DOHH2 (cell line): ENCODE data around the gene HIPK2.

Experiments used
- H3F3A ChIP-seq: fragments of 200-600 bp; sonication (generic), shearing (Covaris generic); 2 replicates; pipeline ENCODE4 v1.6.0; 2016; ENCODE audit warnings: antibody characterized with exemption, mild to moderate bottlenecking; ENCODE audit not compliant: control insufficient read depth, insufficient read depth
- H3K27ac ChIP-seq: fragments of 200-600 bp; sonication (generic); 2 replicates; pipeline ENCODE4 v1.5.1; 2014; ENCODE audit warnings: low read depth, mild to moderate bottlenecking, low read length, moderate library complexity
- H3K27me3 ChIP-seq: fragments of 200-600 bp; sonication (generic); 2 replicates; pipeline ENCODE4 v1.6.1; 2014; ENCODE audit warnings: mild to moderate bottlenecking, low read length, mixed read lengths; ENCODE audit not compliant: control insufficient read depth
- H3K36me3 ChIP-seq: fragments of 200-600 bp; sonication (generic); 2 replicates; pipeline ENCODE4 v1.6.1; 2014; ENCODE audit warnings: mild to moderate bottlenecking, low read length, moderate library complexity, mixed read lengths; ENCODE audit not compliant: control insufficient read depth
- H3K4me1 ChIP-seq: fragments of 200-600 bp; sonication (generic); 2 replicates; pipeline ENCODE4 v1.6.1; 2014; ENCODE audit warnings: mild to moderate bottlenecking, low read length, mixed read lengths; ENCODE audit not compliant: control insufficient read depth
- H3K4me2 ChIP-seq: fragments of 200-600 bp; sonication (generic); 2 replicates; pipeline ENCODE4 v1.6.0; 2014; ENCODE audit warnings: mild to moderate bottlenecking, low read length, moderate library complexity
- H3K4me3 ChIP-seq: fragments of 200-600 bp; sonication (generic); 2 replicates; pipeline ENCODE4 v1.5.1; 2014; ENCODE audit warnings: mild to moderate bottlenecking, low read length, mixed read lengths
- H3K79me2 ChIP-seq: fragments of 200-600 bp; sonication (generic); 2 replicates; pipeline ENCODE4 v1.6.1; 2014; ENCODE audit warnings: mild to moderate bottlenecking, low read length, mixed read lengths; ENCODE audit not compliant: control insufficient read depth
- H3K9me2 ChIP-seq: fragments of 200-600 bp; sonication (generic); replicated peaks from 2 replicates; pipeline ENCODE4 v1.6.1; 2014; ENCODE audit warnings: mild to moderate bottlenecking, low read length, mixed read lengths; ENCODE audit not compliant: control insufficient read depth
- H3K9me3 ChIP-seq: fragments of 200-600 bp; sonication (generic); 2 replicates; pipeline ENCODE4 v1.6.1; 2014; ENCODE audit warnings: antibody characterized with exemption, low read length, mixed read lengths; ENCODE audit not compliant: control insufficient read depth, insufficient read depth
- H4K20me1 ChIP-seq: fragments of 200-600 bp; sonication (generic); 2 replicates; pipeline ENCODE4 v1.6.0; 2014; ENCODE audit warnings: low read depth, mild to moderate bottlenecking, antibody characterized with exemption, low read length, moderate library complexity; ENCODE audit not compliant: control insufficient read depth, insufficient read depth
- CTCF ChIP-seq: fragments of 200-600 bp; sonication (generic); IDR thresholded peaks from one replicate; pipeline ENCODE4 v1.5.1; 2014; ENCODE audit warnings: antibody characterized with exemption, mild to moderate bottlenecking, low read depth, low read length; ENCODE audit not compliant: poor library complexity, severe bottlenecking
- EZH2phosphoT487 ChIP-seq: fragments of 200-600 bp; sonication (generic); IDR thresholded peaks from 2 replicates; pipeline ENCODE4 v1.6.1; 2017; ENCODE audit warnings: borderline replicate concordance, mild to moderate bottlenecking, antibody characterized with exemption, low read length, moderate library complexity, mixed read lengths

The HIPK2 gene

DNA sequence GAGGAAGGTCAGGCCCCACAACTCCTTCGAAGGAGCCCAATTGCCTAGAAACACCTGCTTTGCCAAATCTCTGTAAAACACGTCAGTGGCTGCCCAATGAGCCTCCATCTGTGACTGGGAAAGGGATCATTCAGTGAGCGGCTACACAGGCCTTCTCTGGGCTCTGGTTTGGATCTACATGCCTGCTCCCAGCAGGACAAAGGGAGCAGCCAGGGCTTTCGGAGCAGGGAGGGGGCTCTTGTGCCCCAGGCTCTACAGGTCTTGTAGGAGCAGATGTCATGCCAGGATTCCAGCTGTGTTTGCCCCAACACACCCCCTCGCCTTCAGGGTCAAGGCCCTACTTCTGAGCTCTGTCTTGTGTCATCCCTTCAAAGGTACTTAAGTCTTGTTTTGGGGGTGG is 180.8 kb downstream of the HIPK2 start:
- Histone ChIP-seq H4K20me1 (no peaks in the 10 kb centered on the region), H3K27ac (no peak overlapping the region), H3K36me3 (no peaks in the 10 kb centered on the region), H3K9me2 (no peaks in the 10 kb centered on the region), H3K4me2 (no peak overlapping the region), H3K79me2 (no peaks in the 10 kb centered on the region), H3K27me3 (no peaks in the 10 kb centered on the region), H3K4me3 (no peak overlapping the region), H3F3A (no peaks in the 10 kb centered on the region), H3K4me1 (no peaks in the 10 kb centered on the region), H3K9me3 (no peaks in the 10 kb centered on the region)
- no peak for TF ChIP-seq CTCF
- TF ChIP-seq EZH2phosphoT487 = no peak

- Histone ChIP-seq H3K27ac (no peak overlapping the region), H3K27me3 (no peaks in the 10 kb centered on the region), H3K9me2 (no peaks in the 10 kb centered on the region), H3K79me2 (no peaks in the 10 kb centered on the region), H4K20me1 (no peaks in the 10 kb centered on the region), H3K36me3 (no peaks in the 10 kb centered on the region), H3K4me1 (no peaks in the 10 kb centered on the region), H3K4me3 (no peak overlapping the region), H3K9me3 (no peaks in the 10 kb centered on the region), H3K4me2 (no peak overlapping the region), H3F3A (no peaks in the 10 kb centered on the region)
- TF ChIP-seq CTCF (no peak), EZH2phosphoT487 (no peak)
These were observed 181.2 kb downstream of the HIPK2 start for GRCh38 chr7:139596626-139597025.

GRCh38 chr7:139595806-139596205 is 182.0 kb downstream of the HIPK2 start:
- no peaks in the 10 kb centered on the region for H3K79me2 ChIP-seq
- H3K4me1 ChIP-seq = no peaks in the 10 kb centered on the region
- no peak for TF ChIP-seq EZH2phosphoT487
- TF ChIP-seq CTCF = no peak
- no peaks in the 10 kb centered on the region for H3F3A ChIP-seq
- no peaks in the 10 kb centered on the region for H3K36me3 ChIP-seq
- H3K4me2 ChIP-seq = no peak overlapping the region
- no peaks in the 10 kb centered on the region for H3K9me2 ChIP-seq
- H3K27ac ChIP-seq = no peak overlapping the region
- H3K27me3 ChIP-seq = no peaks in the 10 kb centered on the region
- no peaks in the 10 kb centered on the region for H3K9me3 ChIP-seq
- H3K4me3 ChIP-seq = no peak overlapping the region
- no peaks in the 10 kb centered on the region for H4K20me1 ChIP-seq
